Measurements from ENCODE around the gene TEX2. TPM values are rescaled to one million over a fixed set of nuclear protein-coding genes. Genes with fewer than 3 reads are reported as not detected.

The TEX2 gene
- total and polyA plus RNA-seq, 2 donors (not counting 1 experiment from before 2014, with no cell fraction given) = 4.0 to 7.6 TPM

DNA sequence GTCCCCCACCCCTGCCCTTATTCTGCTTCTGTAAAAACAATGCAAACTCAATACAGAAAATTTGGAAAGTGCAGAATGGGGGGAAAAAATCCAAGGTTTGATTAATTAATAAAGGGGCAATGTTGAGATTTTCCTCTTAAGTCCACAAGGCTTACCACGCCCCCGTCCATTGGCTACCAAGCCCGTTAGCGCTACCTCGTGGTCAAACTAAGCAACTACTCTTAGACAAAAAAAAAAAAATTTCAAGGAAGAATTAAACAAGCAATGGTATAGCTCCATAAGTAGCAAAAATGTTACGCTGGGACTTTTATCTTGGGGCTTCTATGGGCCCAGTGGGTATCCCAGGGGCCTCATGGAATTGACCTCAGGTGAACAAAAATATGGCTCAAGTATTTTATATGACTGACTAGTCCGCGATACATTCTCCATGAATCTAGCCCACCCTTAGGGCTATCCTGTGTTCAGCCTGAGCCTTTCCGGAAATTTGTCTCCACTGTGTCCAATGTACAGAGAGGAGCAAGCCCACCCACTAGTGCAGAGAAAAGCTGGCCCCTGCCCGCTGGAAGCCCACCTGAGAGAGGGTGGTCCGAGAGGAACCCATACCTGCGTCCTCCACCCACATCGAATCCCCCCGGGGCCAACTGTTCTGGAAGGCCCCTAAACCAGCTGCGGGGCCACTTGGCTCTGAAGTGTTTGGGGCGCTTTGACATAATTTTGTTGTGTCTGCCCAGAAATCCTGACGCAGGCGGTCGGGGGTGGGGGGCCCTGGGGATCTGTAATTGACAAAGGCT is 19.1 kb upstream of the TEX2 start:
- H3K9me3 ChIP-seq (ENCODE audit: control extremely low read depth in 1 of 3, control insufficient read depth in 2 of 3, insufficient read depth in 1 of 3, low read length in 2 of 3) = no peaks in the 10 kb centered on the region
- H3K79me2 ChIP-seq (ENCODE audit: control insufficient read depth, insufficient read depth, low read length) = no peaks in the 10 kb centered on the region
- WGBS (ENCODE audit: insufficient coverage) = 86% methylated on average over 13 of the region's 19 CpGs
- ChIA-PET POLR2A (no interaction called here), CTCF (interaction anchor here (0.6 to 2.4 kb wide), 19 partner anchors 9 to 433 kb away, joined by 3 to 22 read pairs (median 4); no protein-coding TSS in a partner anchor)
- H3K4me3 ChIP-seq (ENCODE audit: control extremely low read depth in 1 of 5, extremely low read depth in 1 of 5, insufficient read depth in 1 of 5, low read depth in 2 of 5, low read length in 4 of 5) = no peak overlapping the region
- H3K9me3 Mint-ChIP-seq (ENCODE audit: insufficient read depth) = no peaks in the 10 kb centered on the region
- peaks cover 3% of the 10 kb centered on the region for H3K27me3 Mint-ChIP-seq
- TF ChIP-seq EZH2 (IDR thresholded peaks at IDR 0.05; ENCODE audit: borderline replicate concordance, insufficient read depth, low read depth, low read length, poor library complexity, severe bottlenecking) = no peak
- TF ChIP-seq, protein P1, sequence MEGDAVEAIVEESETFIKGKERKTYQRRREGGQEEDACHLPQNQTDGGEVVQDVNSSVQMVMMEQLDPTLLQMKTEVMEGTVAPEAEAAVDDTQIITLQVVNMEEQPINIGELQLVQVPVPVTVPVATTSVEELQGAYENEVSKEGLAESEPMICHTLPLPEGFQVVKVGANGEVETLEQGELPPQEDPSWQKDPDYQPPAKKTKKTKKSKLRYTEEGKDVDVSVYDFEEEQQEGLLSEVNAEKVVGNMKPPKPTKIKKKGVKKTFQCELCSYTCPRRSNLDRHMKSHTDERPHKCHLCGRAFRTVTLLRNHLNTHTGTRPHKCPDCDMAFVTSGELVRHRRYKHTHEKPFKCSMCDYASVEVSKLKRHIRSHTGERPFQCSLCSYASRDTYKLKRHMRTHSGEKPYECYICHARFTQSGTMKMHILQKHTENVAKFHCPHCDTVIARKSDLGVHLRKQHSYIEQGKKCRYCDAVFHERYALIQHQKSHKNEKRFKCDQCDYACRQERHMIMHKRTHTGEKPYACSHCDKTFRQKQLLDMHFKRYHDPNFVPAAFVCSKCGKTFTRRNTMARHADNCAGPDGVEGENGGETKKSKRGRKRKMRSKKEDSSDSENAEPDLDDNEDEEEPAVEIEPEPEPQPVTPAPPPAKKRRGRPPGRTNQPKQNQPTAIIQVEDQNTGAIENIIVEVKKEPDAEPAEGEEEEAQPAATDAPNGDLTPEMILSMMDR (IDR thresholded peaks at IDR 0.05) = peak; percentile 80
- ATAC-seq (ENCODE audit: low read depth) (peak; percentile 45), DNase-seq (peak; percentile 74)
- H3K9ac ChIP-seq (ENCODE audit: low read length) = no peak overlapping the region
- no peaks in the 10 kb centered on the region for H4K20me1 ChIP-seq (ENCODE audit: control insufficient read depth, insufficient read depth, low read length, poor library complexity, severe bottlenecking)
- H3K4me1 ChIP-seq (ENCODE audit: control insufficient read depth in 2 of 2, insufficient read depth in 2 of 2, low read length in 2 of 2) = no peaks in the 10 kb centered on the region
- intact Hi-C loops (cut with micrococcal nuclease) = loop anchor here (1.0 to 10.0 kb wide), 3 partner anchors 137 to 377 kb away; no protein-coding TSS in a partner anchor
- H3K4me2 ChIP-seq (replicated peaks; ENCODE audit: low read depth, low read length, poor library complexity, severe bottlenecking) = no peak overlapping the region
- H3K27me3 ChIP-seq (replicated peaks in 1 of 4; ENCODE audit: control extremely low read depth in 1 of 4, control insufficient read depth in 3 of 4, insufficient read depth in 4 of 4, low read length in 3 of 4) = no peaks in the 10 kb centered on the region
- no peak overlapping the region for H3K27ac Mint-ChIP-seq
- H3K27ac ChIP-seq (ENCODE audit: low read length in 2 of 2) = no peak overlapping the region
- no peaks in the 10 kb centered on the region for H3K36me3 ChIP-seq (replicated peaks in 1 of 2; ENCODE audit: control extremely low read depth in 1 of 2, control insufficient read depth in 1 of 2, extremely low read depth in 1 of 2, insufficient read depth in 2 of 2, low read length in 1 of 2)
- no peak overlapping the region for H3K4me3 Mint-ChIP-seq
- no peak overlapping the region for H2AFZ ChIP-seq (ENCODE audit: insufficient read depth, low read depth, low read length, poor library complexity, severe bottlenecking)
- no peaks in the 10 kb centered on the region for H3K4me1 Mint-ChIP-seq

DNA sequence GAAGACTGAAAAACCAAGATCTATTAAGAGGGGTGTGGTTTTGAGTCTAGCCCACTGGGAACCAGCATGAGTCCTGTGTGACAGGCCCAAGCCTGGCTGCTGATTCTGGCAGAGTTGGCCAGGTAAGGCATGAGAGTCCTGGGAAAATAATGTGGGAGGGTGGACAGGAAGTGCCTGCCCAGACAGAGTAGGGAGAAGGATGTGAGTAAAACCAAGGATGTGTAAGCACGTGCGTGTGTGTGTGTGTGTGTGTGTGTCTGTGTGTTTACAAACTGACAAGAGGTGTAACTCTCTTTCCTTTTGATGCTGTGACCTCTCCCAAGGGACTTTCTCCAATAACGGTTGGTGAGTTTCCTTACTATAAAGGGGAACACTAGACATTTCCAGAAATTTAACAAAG is 15.6 kb upstream of the TEX2 start:
- no peaks in the 10 kb centered on the region for H4K20me1 ChIP-seq (ENCODE audit: control insufficient read depth, insufficient read depth, low read length, poor library complexity, severe bottlenecking)
- ChIA-PET CTCF (interaction anchor here (0.7 to 1.3 kb wide), 2 partner anchors 13 to 946 kb away, joined by 4 to 5 read pairs; no protein-coding TSS in a partner anchor), POLR2A (no interaction called here)
- H3K27me3 ChIP-seq (replicated peaks in 1 of 4; ENCODE audit: control extremely low read depth in 1 of 4, control insufficient read depth in 3 of 4, insufficient read depth in 4 of 4, low read length in 3 of 4) = no peaks in the 10 kb centered on the region
- no peak overlapping the region for H3K9ac ChIP-seq (ENCODE audit: low read length)
- ATAC-seq (ENCODE audit: low read depth) = no peak
- intact Hi-C loops (cut with micrococcal nuclease) = no loop called here
- DNase-seq = no peak
- no peaks in the 10 kb centered on the region for H3K9me3 ChIP-seq (ENCODE audit: control extremely low read depth in 1 of 3, control insufficient read depth in 2 of 3, insufficient read depth in 1 of 3, low read length in 2 of 3)
- H3K27ac ChIP-seq (ENCODE audit: low read length in 2 of 2) = no peak overlapping the region
- H3K4me2 ChIP-seq (replicated peaks; ENCODE audit: low read depth, low read length, poor library complexity, severe bottlenecking) = no peak overlapping the region
- H3K4me1 ChIP-seq (ENCODE audit: control insufficient read depth in 2 of 2, insufficient read depth in 2 of 2, low read length in 2 of 2) = no peaks in the 10 kb centered on the region
- Mint-ChIP-seq H3K4me1 (no peaks in the 10 kb centered on the region), H3K27me3 (no peaks in the 10 kb centered on the region), H3K4me3 (no peak overlapping the region), H3K9me3 (ENCODE audit: insufficient read depth) (no peaks in the 10 kb centered on the region), H3K27ac (no peak overlapping the region)
- H3K79me2 ChIP-seq (ENCODE audit: control insufficient read depth, insufficient read depth, low read length) = no peaks in the 10 kb centered on the region
- no peak overlapping the region for H2AFZ ChIP-seq (ENCODE audit: insufficient read depth, low read depth, low read length, poor library complexity, severe bottlenecking)
- no CpG with 5 or more reads among the region's 3 CpGs for WGBS (ENCODE audit: insufficient coverage)
- no peak overlapping the region for H3K4me3 ChIP-seq (ENCODE audit: control extremely low read depth in 1 of 5, extremely low read depth in 1 of 5, insufficient read depth in 1 of 5, low read depth in 2 of 5, low read length in 4 of 5)
- no peak for TF ChIP-seq EZH2 (IDR thresholded peaks at IDR 0.05; ENCODE audit: borderline replicate concordance, insufficient read depth, low read depth, low read length, poor library complexity, severe bottlenecking)
- TF ChIP-seq, protein P1 (IDR thresholded peaks at IDR 0.05) = no peak
- no peaks in the 10 kb centered on the region for H3K36me3 ChIP-seq (replicated peaks in 1 of 2; ENCODE audit: control extremely low read depth in 1 of 2, control insufficient read depth in 1 of 2, extremely low read depth in 1 of 2, insufficient read depth in 2 of 2, low read length in 1 of 2)
